Measurements from ENCODE around the gene CEP78.

CEP78 gene

GRCh38 chr9:78291240-78291925 lies 55.5 kb downstream of the CEP78 start:
- DNase-seq = peak; percentile 71

- peak; percentile 65 for DNase-seq
Measured at GRCh38 chr9:78292026-78292425, 56.2 kb downstream of the CEP78 start.

- DNase-seq = peak; percentile 7
Measured at GRCh38 chr9:78292716-78293497, 57.0 kb downstream of the CEP78 start.

- peak; percentile 21 for DNase-seq
Measured at GRCh38 chr9:78294290-78295176, 58.7 kb downstream of the CEP78 start.

GRCh38 chr9:78295177-78295575 lies 59.3 kb downstream of the CEP78 start:
- no peak for DNase-seq

GRCh38 chr9:78295731-78296130 lies 59.9 kb downstream of the CEP78 start:
- peak; percentile 39 for DNase-seq

- peak; percentile 87 for DNase-seq
Measured at GRCh38 chr9:78296201-78296892, 60.5 kb downstream of the CEP78 start.

- DNase-seq = peak; percentile 99
Measured at GRCh38 chr9:78296893-78297671, 61.2 kb downstream of the CEP78 start, which contains the start of gene PSAT1. PSAT1 (plus strand) TSS chr9:78297125; CDS start chr9:78297211, 86 bp downstream.

GRCh38 chr9:78297672-78297961 lies 61.7 kb downstream of the CEP78 start:
- no peak for DNase-seq

- DNase-seq = peak; percentile 59
Measured at GRCh38 chr9:78298046-78298765, 62.3 kb downstream of the CEP78 start.

- no peak for DNase-seq
Measured at GRCh38 chr9:78300209-78300608, 64.3 kb downstream of the CEP78 start.

GRCh38 chr9:78301466-78301865 lies 65.6 kb downstream of the CEP78 start:
- DNase-seq = no peak

- DNase-seq = no peak
Measured at GRCh38 chr9:78303377-78304062, 67.6 kb downstream of the CEP78 start.

- DNase-seq = no peak
Measured at GRCh38 chr9:78304357-78304756, 68.5 kb downstream of the CEP78 start.

- no peak for DNase-seq
Measured at GRCh38 chr9:78306222-78307076, 70.6 kb downstream of the CEP78 start.

- DNase-seq = no peak
Measured at GRCh38 chr9:78307360-78307759, 71.5 kb downstream of the CEP78 start.

GRCh38 chr9:78309066-78309465 lies 73.2 kb downstream of the CEP78 start:
- no peak for DNase-seq

- DNase-seq = no peak
Measured at GRCh38 chr9:78311075-78311474, 75.2 kb downstream of the CEP78 start.

- DNase-seq = no peak
Measured at GRCh38 chr9:78311886-78312524, 76.1 kb downstream of the CEP78 start.
